GM12878 (cell line): ENCODE data around the gene CXXC4. TPM values are rescaled to one million over a fixed set of nuclear protein-coding genes. Genes with fewer than 3 reads are reported as not detected.

Experiments used
- ATAC-seq: fragments of 200-7000 bp; cut with Tn5 transposase; 3 replicates; pipeline ENCODE4 v1.9.1; 2020; ENCODE audit warnings: mild to moderate bottlenecking, moderate library complexity
- BruUV-seq: library from RNA; stranded (reverse); fragments of 400-500 nt; replicated peaks from 2 replicates; lab custom pipeline; 2021; lab: Mats Ljungman, UMichigan
- CTCF ChIA-PET: fragments of 300-600 bp; sonication (Branson Sonifier 250); formaldehyde crosslinking; extraction: SDS; loops from one replicate; lab custom pipeline; 2021; ENCODE audit warnings: inconsistent platforms; lab: Yijun Ruan, JAX
- POLR2A ChIA-PET: fragments of 350-600 bp; formaldehyde crosslinking; extraction: SDS; loops from one replicate; lab custom pipeline; 2021; ENCODE audit warnings: inconsistent platforms; lab: Charles Lee
- RAD21 ChIA-PET: fragments of 300-600 bp; sonication (Branson Sonifier 250); formaldehyde crosslinking; loops from one replicate; lab custom pipeline; 2023; ENCODE audit warnings: antibody characterized with exemption; ENCODE audit not compliant: unreplicated experiment; lab: Charles Lee
- SMC1A ChIA-PET: fragments of 300-600 bp; sonication (Branson Sonifier 250); formaldehyde crosslinking; loops from one replicate; lab custom pipeline; 2023; ENCODE audit not compliant: unreplicated experiment, uncharacterized antibody; lab: Charles Lee
- DNase-seq: peaks from one replicate; pipeline ENCODE4 v3.0.0-alpha.2; 2011; ENCODE audit warnings: low read depth, low spot score
- FAIRE-seq: peaks from 3 replicates; lab custom pipeline; 2011; peaks lifted over from hg19 to GRCh38; lab: Jason Lieb, UNC
- H2AFZ ChIP-seq: 2 replicates; pipeline ENCODE4 v1.6.0; 2011; ENCODE audit warnings: low read depth, low read length, control low read depth; ENCODE audit not compliant: control insufficient read depth
- H3K27ac ChIP-seq: 2 replicates; pipeline ENCODE4 v1.5.1; 2011; ENCODE audit warnings: control low read depth; ENCODE audit not compliant: control insufficient read depth, insufficient read depth
- H3K27me3 ChIP-seq, 2 experiments: replicated peaks in 1 of 2; 2 replicates each; pipeline versions ENCODE4 v1.6.0 to v1.6.1; 2011; ENCODE audit warnings: low read length in 1 of 2; ENCODE audit not compliant: control insufficient read depth in 2 of 2, insufficient read depth in 2 of 2
- H3K36me3 ChIP-seq, 2 experiments: 2 replicates each; pipeline ENCODE4 v1.5.1; 2011; ENCODE audit warnings: low read length in 1 of 2; ENCODE audit not compliant: control insufficient read depth in 2 of 2, insufficient read depth in 2 of 2
- H3K4me1 ChIP-seq: 2 replicates; pipeline ENCODE4 v1.6.1; 2011; ENCODE audit warnings: mild to moderate bottlenecking, low read length, moderate library complexity, mixed read lengths; ENCODE audit not compliant: control insufficient read depth, insufficient read depth
- H3K4me2 ChIP-seq: 2 replicates; pipeline ENCODE4 v1.6.0; 2011; ENCODE audit warnings: control low read depth; ENCODE audit not compliant: control insufficient read depth, insufficient read depth
- H3K4me3 ChIP-seq: fragments of 200-600 bp; sonication (generic); 2 replicates; pipeline ENCODE4 v1.5.1; 2016
- H3K79me2 ChIP-seq: 2 replicates; pipeline ENCODE4 v1.6.0; 2011; ENCODE audit warnings: low read length; ENCODE audit not compliant: control insufficient read depth, insufficient read depth
- H3K9ac ChIP-seq: 2 replicates; pipeline ENCODE4 v1.8.0; 2011; ENCODE audit warnings: low read length, control low read depth, mixed read lengths; ENCODE audit not compliant: control insufficient read depth, insufficient read depth
- H3K9me3 ChIP-seq: replicated peaks from 3 replicates; pipeline ENCODE4 v1.5.1; 2011; ENCODE audit warnings: mild to moderate bottlenecking, low read length; ENCODE audit not compliant: control insufficient read depth, insufficient read depth
- H4K20me1 ChIP-seq: 2 replicates; pipeline ENCODE4 v1.6.0; 2011; ENCODE audit not compliant: control insufficient read depth, insufficient read depth
- BHLHE40 ChIP-seq, 2 experiments: fragments of 450-650 bp in 1 of 2; IDR thresholded peaks; 2 replicates each; pipeline ENCODE4 v1.6.1; 2011 to 2017; ENCODE audit warnings: low read depth in 2 of 2, borderline replicate concordance in 1 of 2, improper control_type of control experiment in 1 of 2, low read length in 1 of 2, mild to moderate bottlenecking in 1 of 2
- CHD4 ChIP-seq: fragments of 200-600 bp; sonication (generic); IDR thresholded peaks from 2 replicates; pipeline ENCODE4 v1.6.1; 2016; ENCODE audit warnings: mild to moderate bottlenecking
- KDM1A ChIP-seq: fragments of 200-600 bp; sonication (generic); IDR thresholded peaks from 2 replicates; pipeline ENCODE4 v1.6.1; 2016; ENCODE audit warnings: borderline replicate concordance
- MYC ChIP-seq: IDR thresholded peaks from 2 replicates; pipeline ENCODE4 v1.6.1; 2011; ENCODE audit warnings: mild to moderate bottlenecking, low read length, moderate library complexity, inconsistent platforms; ENCODE audit not compliant: insufficient read depth, insufficient replicate concordance, insufficient read length, severe bottlenecking
- RAD21 ChIP-seq: IDR thresholded peaks from 2 replicates; pipeline ENCODE4 v1.6.1; 2011; ENCODE audit warnings: mild to moderate bottlenecking, low read depth, low read length, moderate library complexity; ENCODE audit not compliant: insufficient read depth
- SMAD1 ChIP-seq: fragments of 450-650 bp; IDR thresholded peaks from 2 replicates; pipeline ENCODE4 v1.6.1; 2018; ENCODE audit warnings: mild to moderate bottlenecking, low read depth; ENCODE audit not compliant: partially characterized antibody
- SMARCA5 ChIP-seq: fragments of 450-650 bp; IDR thresholded peaks from 2 replicates; pipeline ENCODE4 v1.6.1; 2017; ENCODE audit warnings: mild to moderate bottlenecking
- WGBS: methylation state at CpG from one replicate; pipeline ENCODE4 v1.1.6; 2016; ENCODE audit warnings: low lambda C conversion rate; ENCODE audit not compliant: insufficient replicate concordance, insufficient coverage; ENCODE audit errors: missing lambda C conversion rate; 5-methylcytosine and 5-hydroxymethylcytosine counted together
- in situ Hi-C: fragments of 300-500 bp; cut with MboI; formaldehyde crosslinking; loops from 9 replicates; pipeline ENCODE4 v1.14.3; 2018; ENCODE audit warnings: mixed read lengths
- intact Hi-C: fragments of 100-400 bp; cut with micrococcal nuclease; formaldehyde crosslinking; loops from one replicate; pipeline ENCODE4 v1.14.2; 2022; ENCODE audit not compliant: unreplicated experiment
- polyA plus RNA-seq, 11 experiments: library from polyadenylated mRNA; depleted of rRNA in 4 of 11; unstranded in 6 of 11; stranded (reverse) in 5 of 11; fragments of >200 nt; fragmentation: Nextera tagmentation in 4 of 11; fragmentation: Illumina TruSeq in 1 of 11; extraction: Ambion mirVana in 4 of 11; extraction: Trizol in 1 of 11; gene quantifications; 1 replicate in 1 of 11; 2 replicates in 10 of 11; pipeline versions ENCODE4 v1.2.1 to v1.2.3, GENCODE V29; 2011 to 2016; ENCODE audit warnings: inconsistent platforms in 2 of 11, missing spikeins in 2 of 11, low read depth in 1 of 11
- total RNA-seq, 4 experiments: library from RNA; depleted of rRNA in 3 of 4; stranded (reverse); fragments of >200 nt in 3 of 4; fragmentation: Illumina TruSeq in 1 of 4; extraction: Trizol in 1 of 4; gene quantifications; 2 replicates each; pipeline versions ENCODE4 v1.2.1 to v1.2.3, GENCODE V29; 2013 to 2021
- TF ChIP-seq, protein P1 (sequence below): IDR thresholded peaks from 2 replicates; pipeline ENCODE4 v1.6.1; 2012; ENCODE audit warnings: low read depth, low read length, improper control_type of control experiment
- TF ChIP-seq, protein P2 (sequence below): IDR thresholded peaks from 2 replicates; pipeline ENCODE4 v1.6.1; 2011; ENCODE audit warnings: low read depth, low read length, improper control_type of control experiment, borderline replicate concordance

The CXXC4 gene
- total and polyA plus RNA-seq, 10 of the 15 experiments (the other 5 are each of a cell fraction or from before 2014, with no cell fraction given), result 4.2 to 17.0 (median 7.8) TPM

DNA sequence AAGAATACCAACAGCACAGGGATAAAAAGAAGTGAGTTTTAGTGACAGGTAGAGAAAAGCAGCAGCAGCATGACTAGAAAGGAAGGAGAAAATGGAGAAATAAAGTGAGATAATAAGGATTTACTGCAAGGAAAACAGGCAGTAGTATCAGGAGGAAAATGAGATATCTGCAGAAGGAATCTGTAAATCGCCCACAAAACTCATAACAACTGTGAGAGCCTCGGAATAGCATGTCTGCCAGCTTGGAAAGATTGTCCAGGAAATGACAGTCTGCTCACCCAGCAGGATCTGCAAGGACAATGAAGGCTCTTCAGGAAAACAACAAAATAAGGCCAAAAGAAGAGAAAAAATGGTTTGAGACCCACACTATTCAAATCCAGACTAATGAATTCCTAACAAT, 47.4 kb downstream of the CXXC4 start (continued):
- TF ChIP-seq, protein P1, sequence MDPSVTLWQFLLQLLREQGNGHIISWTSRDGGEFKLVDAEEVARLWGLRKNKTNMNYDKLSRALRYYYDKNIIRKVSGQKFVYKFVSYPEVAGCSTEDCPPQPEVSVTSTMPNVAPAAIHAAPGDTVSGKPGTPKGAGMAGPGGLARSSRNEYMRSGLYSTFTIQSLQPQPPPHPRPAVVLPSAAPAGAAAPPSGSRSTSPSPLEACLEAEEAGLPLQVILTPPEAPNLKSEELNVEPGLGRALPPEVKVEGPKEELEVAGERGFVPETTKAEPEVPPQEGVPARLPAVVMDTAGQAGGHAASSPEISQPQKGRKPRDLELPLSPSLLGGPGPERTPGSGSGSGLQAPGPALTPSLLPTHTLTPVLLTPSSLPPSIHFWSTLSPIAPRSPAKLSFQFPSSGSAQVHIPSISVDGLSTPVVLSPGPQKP, result no peak
- TF ChIP-seq KDM1A (no peak), BHLHE40 (IDR thresholded peaks at IDR 0.05; ENCODE audit: borderline replicate concordance in 1 of 2, low read depth in 2 of 2, low read length in 1 of 2) (no peak)
- TF ChIP-seq, all 136 proteins: peak for 0

DNA sequence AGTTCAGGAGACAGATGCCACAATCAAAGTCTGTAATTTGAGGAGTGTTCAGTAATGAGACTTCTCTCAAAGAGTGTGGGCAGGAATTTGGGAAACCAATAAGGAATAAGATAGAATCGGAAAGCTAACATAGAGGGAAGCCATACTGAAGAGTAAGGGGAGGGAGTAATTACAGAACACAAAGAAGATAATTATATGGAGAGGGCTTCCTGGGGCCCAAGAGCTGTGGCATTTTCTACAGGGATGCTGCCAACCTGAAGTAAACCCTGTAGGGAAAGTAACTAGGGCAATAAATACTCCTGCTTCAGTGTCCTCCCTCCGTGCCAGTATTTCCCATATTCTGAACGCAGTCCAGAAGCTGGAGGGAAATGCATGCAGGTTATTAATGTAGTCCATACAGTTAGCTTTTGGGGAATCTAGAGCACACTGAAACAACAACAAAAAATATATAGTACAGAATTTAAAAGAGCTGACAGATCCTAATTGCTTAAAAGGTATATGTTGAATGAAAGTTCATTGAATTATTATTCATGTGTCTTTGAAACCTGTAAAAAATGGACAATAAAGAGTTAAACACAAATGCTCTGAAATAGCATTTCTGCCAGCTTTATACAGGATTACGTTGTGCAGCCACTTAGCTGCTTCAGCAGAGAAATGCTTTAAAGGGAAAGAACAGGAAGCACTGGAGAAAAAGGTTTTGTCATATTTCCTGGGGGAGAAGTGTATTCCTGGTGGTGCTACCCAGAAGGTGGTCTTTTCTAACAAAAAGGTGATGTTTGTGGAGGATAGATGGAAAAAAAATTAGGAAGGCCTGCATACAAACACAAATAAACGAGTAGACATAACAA, 48.0 kb downstream of the CXXC4 start:
- Histone ChIP-seq H3K79me2 (no peaks in the 10 kb centered on the region), H2AFZ (0 out of 2 replicates have a peak overlapping the region, but pooled peaks have one; percentile 44), H4K20me1 (no peaks in the 10 kb centered on the region), H3K27ac (no peak overlapping the region), H3K4me2 (no peak overlapping the region), H3K4me1 (no peaks in the 10 kb centered on the region), H3K9me3 (no peaks in the 10 kb centered on the region), H3K9ac (no peak overlapping the region), H3K4me3 (no peak overlapping the region), H3K36me3 (no peaks in the 10 kb centered on the region), H3K27me3 (no peaks in the 10 kb centered on the region)
- TF ChIP-seq KDM1A (no peak), SMAD1 (no peak), MYC (no peak), SMARCA5 (no peak), RAD21 (no peak), CHD4 (no peak)
- TF ChIP-seq, protein P2, sequence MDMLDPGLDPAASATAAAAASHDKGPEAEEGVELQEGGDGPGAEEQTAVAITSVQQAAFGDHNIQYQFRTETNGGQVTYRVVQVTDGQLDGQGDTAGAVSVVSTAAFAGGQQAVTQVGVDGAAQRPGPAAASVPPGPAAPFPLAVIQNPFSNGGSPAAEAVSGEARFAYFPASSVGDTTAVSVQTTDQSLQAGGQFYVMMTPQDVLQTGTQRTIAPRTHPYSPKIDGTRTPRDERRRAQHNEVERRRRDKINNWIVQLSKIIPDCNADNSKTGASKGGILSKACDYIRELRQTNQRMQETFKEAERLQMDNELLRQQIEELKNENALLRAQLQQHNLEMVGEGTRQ, result no peak
- ChIA-PET SMC1A (interaction anchor here (1.1 kb wide), 1 partner anchor 24 kb away, joined by 7 read pairs; no protein-coding TSS in a partner anchor), CTCF (interaction anchor here (0.6 kb wide), 1 partner anchor 15 kb away, joined by 3 read pairs; no protein-coding TSS in a partner anchor), POLR2A (no interaction called here), RAD21 (no interaction called here)
- intact Hi-C loops (no loop called here), in situ Hi-C loops (no loop called here)
- no TSS peak for BruUV-seq
- no peak for FAIRE-seq
- 46% methylated on average over 5 of the region's 5 CpGs for WGBS
- no peak for ATAC-seq
- no peak for DNase-seq
